HG03135 (cell line): Measurements from ENCODE around the gene BORCS6.
A peak's percentile ranks its signal among the peaks of the same experiment; 100 is the strongest.
"Not testable (repeated sequence)": the region's sequence is repeated elsewhere in the genome, so short reads cannot be mapped to it uniquely, and the experiment has no call there.

ENCODE experiments used
- ATAC-seq: cut with Tn5 transposase; IDR thresholded peaks from one replicate; pipeline ENCODE4 v1.9.1; 2021; ENCODE audit warnings: mild to moderate bottlenecking, moderate library complexity; ENCODE audit not compliant: unreplicated experiment

Gene BORCS6

GRCh38 chr17:8189711-8190477 lies at the start of gene BORCS6:
Gene BORCS6 (minus strand): TSS chr17:8190180. CDS start chr17:8190140, 40 bp downstream.
- ATAC-seq, result peak; percentile 47

- no peak for ATAC-seq
These were observed 47.9 kb upstream of the BORCS6 start for GRCh38 chr17:8237886-8238285.

- no peak for ATAC-seq
These were observed 47.2 kb upstream of the BORCS6 start for GRCh38 chr17:8237175-8237574.

GRCh38 chr17:8235676-8236075 lies 45.7 kb upstream of the BORCS6 start:
- no peak for ATAC-seq

DNA sequence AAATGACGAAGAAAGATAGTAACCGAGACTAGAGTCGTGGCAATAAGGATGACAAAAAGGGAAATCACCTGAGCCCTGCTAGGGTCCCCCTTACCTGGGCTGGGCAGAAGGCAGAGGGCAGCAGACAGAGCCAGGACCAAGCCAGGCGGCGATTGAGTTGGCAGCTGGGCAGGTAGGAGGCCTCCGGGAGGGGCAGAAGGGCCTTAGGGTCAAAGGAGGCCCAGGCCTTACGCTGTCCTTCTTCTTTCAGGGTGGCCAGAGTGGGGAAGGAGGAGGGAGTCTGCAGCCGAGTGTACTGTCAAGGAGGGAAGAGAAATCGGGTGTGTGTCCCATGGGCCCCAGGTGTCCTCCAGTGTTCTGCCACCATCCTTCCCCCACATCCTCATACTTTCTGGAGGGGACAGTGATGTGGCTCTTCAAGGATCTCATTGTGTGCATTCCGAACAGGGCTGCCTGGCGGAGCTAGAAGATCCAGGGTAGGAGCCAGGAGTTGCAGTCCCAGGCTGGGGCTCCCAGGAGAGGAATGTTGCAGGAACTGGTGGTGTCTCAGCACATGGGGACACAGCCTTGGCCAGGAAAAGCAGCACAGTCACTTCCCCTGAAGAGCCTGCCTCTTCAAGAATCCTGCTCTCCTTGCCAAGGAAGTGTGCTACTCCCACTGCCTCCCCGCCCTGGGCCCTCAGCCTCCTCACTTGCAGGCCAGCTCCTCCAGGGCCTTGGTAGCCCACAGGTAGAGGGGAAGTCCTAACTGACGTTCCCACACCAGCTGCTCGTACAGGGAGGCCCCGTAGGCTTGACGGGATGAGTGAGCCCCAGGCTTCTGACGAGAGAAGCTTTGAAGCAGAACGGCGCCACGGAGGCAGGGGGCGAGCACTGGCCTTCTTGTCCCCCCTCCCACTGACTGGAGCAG lies 44.6 kb upstream of the BORCS6 start:
- ATAC-seq, result no peak

- ATAC-seq, result no peak
These were observed 41.7 kb upstream of the BORCS6 start for GRCh38 chr17:8231701-8232100.

DNA sequence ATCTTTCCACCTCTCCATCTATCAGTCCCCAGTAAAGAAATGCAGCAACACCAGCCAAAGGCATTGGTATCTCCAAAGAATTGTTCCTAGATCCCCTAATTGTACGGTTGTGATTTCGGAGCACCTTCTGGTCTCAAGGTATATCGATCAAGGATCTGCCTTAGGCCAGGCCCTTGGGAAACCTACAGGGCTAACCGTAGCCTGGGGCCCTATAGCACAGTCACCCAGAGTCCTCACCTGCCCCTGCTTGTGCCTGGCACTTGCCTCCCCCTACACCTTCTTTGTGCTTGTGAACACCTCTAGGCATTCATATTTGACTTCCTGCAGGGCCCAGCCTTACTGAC lies 37.2 kb upstream of the BORCS6 start:
- ATAC-seq, result no peak

- ATAC-seq, result no peak
These were observed 36.7 kb upstream of the BORCS6 start for GRCh38 chr17:8226536-8227237.

DNA sequence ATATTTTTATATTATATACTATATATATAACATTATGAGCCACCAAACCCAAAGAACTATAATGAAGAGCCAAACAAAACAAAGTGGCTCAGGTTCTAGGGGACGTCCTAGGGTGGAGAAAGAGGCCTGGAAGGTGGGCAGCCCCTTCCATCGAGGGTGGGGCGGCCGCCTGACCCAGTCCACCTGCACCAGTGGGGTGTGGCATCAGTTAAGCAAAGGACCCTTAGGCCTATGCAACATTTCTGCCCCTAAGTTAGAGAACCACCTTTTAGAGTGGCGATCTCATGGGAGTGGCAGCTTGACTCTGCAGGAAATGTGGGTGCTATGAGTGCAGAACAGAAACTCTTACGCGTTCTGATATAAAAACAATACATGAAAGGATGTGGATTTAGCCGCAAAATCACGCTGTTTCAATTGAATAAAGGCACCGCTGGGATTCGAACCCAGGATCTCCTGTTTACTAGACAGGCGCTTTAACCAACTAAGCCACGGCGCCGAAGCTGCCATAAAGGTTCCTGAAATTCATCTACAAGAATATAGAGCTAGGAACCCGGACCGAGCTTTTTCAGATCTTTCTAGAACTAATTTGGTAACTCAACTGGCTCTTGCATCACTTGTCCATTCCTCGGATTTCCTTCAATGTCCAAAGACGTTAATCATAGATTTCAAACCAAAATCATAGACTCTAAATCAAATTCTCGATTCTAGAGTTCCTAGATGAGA lies 36.0 kb upstream of the BORCS6 start:
- ATAC-seq, result no peak

GRCh38 chr17:8224891-8225812 lies 35.2 kb upstream of the BORCS6 start:
- no peak for ATAC-seq

DNA sequence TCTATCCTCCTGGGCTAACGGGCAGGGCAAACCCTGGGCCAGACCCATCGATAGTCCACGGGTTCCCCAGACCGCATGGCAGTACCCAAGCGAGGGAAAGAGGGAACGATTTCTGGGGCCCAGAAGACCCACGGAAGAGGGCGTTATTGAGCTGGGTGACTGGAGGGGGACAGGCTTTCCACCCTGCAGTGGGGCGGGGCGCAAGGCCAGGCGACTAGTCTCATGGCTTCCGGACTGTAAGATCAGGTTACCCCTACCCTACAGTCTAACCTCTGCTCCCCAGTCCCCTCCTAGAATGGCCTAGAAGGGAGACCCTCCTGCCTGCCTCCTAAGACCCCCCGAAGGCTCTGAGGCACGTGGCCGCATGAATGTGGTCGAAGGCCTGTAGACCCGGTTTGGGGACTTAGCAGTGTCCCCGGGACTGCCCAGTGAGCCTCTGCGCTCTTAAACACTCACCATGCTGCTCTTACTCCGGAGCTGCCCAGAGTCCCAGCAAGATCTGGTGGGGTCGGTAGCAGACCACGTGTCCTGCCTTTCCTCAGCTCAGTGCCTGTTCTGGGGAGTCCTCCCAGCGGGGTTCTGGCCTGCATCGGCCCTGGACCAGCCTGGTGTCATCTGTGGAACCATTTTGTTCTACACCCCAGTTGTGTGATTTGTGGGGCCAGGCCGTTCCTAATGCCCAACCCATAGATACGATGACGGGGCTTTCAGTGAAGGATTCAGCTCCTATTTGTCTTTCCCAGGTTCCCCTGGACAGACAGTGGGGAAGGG lies 33.6 kb upstream of the BORCS6 start:
- peak; percentile 8 for ATAC-seq

GRCh38 chr17:8222630-8223355 lies 32.8 kb upstream of the BORCS6 start:
- ATAC-seq, result peak; percentile 38

DNA sequence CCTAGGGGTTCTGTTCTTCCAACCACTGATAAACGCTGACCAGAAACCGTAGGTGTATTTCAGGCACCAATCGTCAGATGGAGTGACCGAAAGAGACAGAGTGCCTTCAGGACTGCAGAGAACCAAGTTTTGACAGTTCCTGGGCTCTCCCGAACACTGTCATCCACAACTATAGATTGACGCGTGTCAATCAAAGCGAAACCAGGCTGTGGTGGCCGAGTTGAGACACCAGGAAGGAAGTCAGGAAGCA lies 32.3 kb upstream of the BORCS6 start:
- peak; percentile 19 for ATAC-seq

- peak; percentile 41 for ATAC-seq
These were observed 31.8 kb upstream of the BORCS6 start for GRCh38 chr17:8221663-8222379.

DNA sequence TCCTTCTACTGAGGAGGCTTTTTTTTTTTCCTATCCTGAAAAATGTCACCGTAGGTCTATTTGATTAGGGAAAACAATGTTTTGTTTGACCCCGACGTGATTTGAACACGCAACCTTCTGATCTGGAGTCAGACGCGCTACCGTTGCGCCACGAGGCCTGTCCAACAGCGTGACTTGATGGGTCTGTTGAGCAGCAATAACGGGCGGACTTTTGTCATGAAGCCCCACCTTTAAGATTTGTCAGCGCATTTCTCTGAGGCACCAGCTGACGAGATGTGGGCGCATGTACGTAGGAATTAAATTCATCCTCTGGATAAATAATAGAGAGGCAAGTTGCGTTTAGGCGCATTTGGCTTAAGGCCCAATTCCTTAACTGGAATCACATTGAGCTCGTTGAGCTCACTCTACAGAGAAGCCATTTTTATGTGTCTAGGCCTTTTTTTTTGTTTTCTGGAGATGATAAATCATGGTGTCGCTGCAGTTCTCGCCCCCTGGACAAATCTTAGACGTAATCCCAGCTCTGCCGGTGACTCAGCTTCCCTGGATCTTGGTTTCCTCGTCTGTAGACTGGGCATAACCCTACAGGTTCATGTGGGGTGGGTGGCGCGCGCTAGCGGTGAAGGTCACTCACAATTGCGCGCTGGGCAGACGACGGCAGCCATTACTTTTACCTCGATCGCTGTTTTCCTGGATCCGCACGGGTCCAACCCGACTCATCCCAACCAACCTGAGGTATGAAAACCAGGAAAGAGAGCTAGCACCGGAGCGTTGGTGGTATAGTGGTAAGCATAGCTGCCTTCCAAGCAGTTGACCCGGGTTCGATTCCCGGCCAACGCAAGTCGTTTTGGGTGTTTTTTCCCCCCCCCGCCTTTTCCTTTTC lies 31.0 kb upstream of the BORCS6 start:
- ATAC-seq, result no peak

DNA sequence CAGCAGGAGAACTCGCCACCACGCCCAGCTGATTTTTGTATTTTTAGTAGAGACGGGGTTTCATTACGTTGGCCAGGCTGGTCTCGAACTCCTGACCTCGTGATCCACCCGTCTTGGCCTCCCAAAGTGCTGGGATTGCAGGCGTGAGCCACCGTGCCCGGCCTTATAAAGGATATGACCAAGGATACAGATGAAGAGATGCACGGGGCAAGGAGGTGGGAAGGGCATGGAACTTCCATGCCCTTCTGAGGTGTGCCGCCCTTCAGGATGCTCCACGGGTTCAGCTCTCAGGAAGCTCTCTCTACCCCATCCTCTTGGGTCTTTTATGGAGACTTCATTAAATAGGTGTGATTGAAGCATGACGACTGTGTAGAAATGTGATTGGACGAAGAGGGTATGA lies 24.0 kb upstream of the BORCS6 start:
- not testable (repeated sequence) for ATAC-seq
